SK-N-SH treated with all-trans-retinoic acid at 6 μM for 48 hours (cell line): ENCODE data around the gene RIMBP2.

ENCODE experiments used
- ATAC-seq: fragments of 200-7000 bp; cut with Tn5 transposase; 3 replicates; pipeline ENCODE4 v1.9.1; 2020; ENCODE audit warnings: mild to moderate bottlenecking, moderate library complexity
- ARNTL ChIP-seq: fragments of 450-650 bp; formaldehyde crosslinking; IDR thresholded peaks from 2 replicates; pipeline ENCODE4 v1.5.0; 2020; ENCODE audit warnings: low read depth, mild to moderate bottlenecking, moderate library complexity, borderline replicate concordance
- BACH2 ChIP-seq: fragments of 250-450 bp; sonication (Bioruptor Pico); IDR thresholded peaks from 2 replicates; pipeline ENCODE4 v1.9.0; 2021; ENCODE audit warnings: mild to moderate bottlenecking, borderline replicate concordance
- CSDC2 ChIP-seq: fragments of 250-450 bp; sonication (Bioruptor Pico); IDR thresholded peaks from 2 replicates; pipeline ENCODE4 v1.5.0; 2020; ENCODE audit warnings: mild to moderate bottlenecking, moderate library complexity
- ESRRG ChIP-seq: fragments of 250-450 bp; sonication (Bioruptor Pico); IDR thresholded peaks from 2 replicates; pipeline ENCODE4 v1.6.1; 2021; ENCODE audit warnings: mild to moderate bottlenecking
- GLIS3 ChIP-seq: fragments of 250-450 bp; sonication (Bioruptor Pico); IDR thresholded peaks from 2 replicates; pipeline ENCODE4 v1.5.0; 2020; ENCODE audit warnings: mild to moderate bottlenecking, moderate library complexity
- ISL1 ChIP-seq: fragments of 250-450 bp; sonication (Bioruptor Pico); IDR thresholded peaks from 2 replicates; pipeline ENCODE4 v2.1.2; 2022; ENCODE audit warnings: mild to moderate bottlenecking, moderate library complexity
- OSR1 ChIP-seq: fragments of 250-450 bp; sonication (Bioruptor Pico); IDR thresholded peaks from 2 replicates; pipeline ENCODE4 v1.8.0; 2022; ENCODE audit warnings: moderate library complexity, mild to moderate bottlenecking, inconsistent platforms
- PPARA ChIP-seq: fragments of 250-450 bp; sonication (Bioruptor Pico); IDR thresholded peaks from 2 replicates; pipeline ENCODE4 v1.5.0; 2020; ENCODE audit warnings: mild to moderate bottlenecking, borderline replicate concordance
- RARB ChIP-seq: fragments of 250-450 bp; sonication (Bioruptor Pico); IDR thresholded peaks from 2 replicates; pipeline ENCODE4 v1.8.0; 2021; ENCODE audit warnings: mild to moderate bottlenecking, moderate library complexity
- SNAI2 ChIP-seq: fragments of 250-450 bp; sonication (Bioruptor Pico); IDR thresholded peaks from 2 replicates; pipeline ENCODE4 v1.5.0; 2020; ENCODE audit warnings: mild to moderate bottlenecking, moderate library complexity
- TCF4 ChIP-seq: fragments of 250-450 bp; sonication (Bioruptor Pico); IDR thresholded peaks from 2 replicates; pipeline ENCODE4 v1.8.0; 2021; ENCODE audit warnings: mild to moderate bottlenecking, moderate library complexity, borderline replicate concordance
- TOX ChIP-seq: fragments of 250-450 bp; sonication (Bioruptor Pico); IDR thresholded peaks from 2 replicates; pipeline ENCODE4 v1.8.0; 2021; ENCODE audit warnings: mild to moderate bottlenecking, moderate library complexity, borderline replicate concordance
- ZC3H10 ChIP-seq: fragments of 250-450 bp; sonication (Bioruptor Pico); IDR thresholded peaks from 2 replicates; pipeline ENCODE4 v1.5.1; 2021; ENCODE audit warnings: mild to moderate bottlenecking, moderate library complexity
- ZFP3 ChIP-seq: fragments of 250-450 bp; sonication (Bioruptor Pico); IDR thresholded peaks from 2 replicates; pipeline ENCODE4 v1.5.0; 2020; ENCODE audit warnings: mild to moderate bottlenecking, moderate library complexity
- ZFP30 ChIP-seq: fragments of 450-650 bp; formaldehyde crosslinking; IDR thresholded peaks from 2 replicates; pipeline ENCODE4 v1.5.0; 2022; ENCODE audit warnings: mild to moderate bottlenecking, moderate library complexity
- ZNF565 ChIP-seq: fragments of 450-650 bp; formaldehyde crosslinking; conservative IDR thresholded peaks from 2 replicates; pipeline ENCODE4 v1.5.0; 2020; ENCODE audit warnings: low read depth, mild to moderate bottlenecking, moderate library complexity
- ZNF70 ChIP-seq: fragments of 450-650 bp; formaldehyde crosslinking; IDR thresholded peaks from 2 replicates; pipeline ENCODE4 v1.5.0; 2020; ENCODE audit warnings: mild to moderate bottlenecking, moderate library complexity
- TF ChIP-seq, protein P1 (sequence below): fragments of 250-450 bp; sonication (Bioruptor Pico); IDR thresholded peaks from 2 replicates; pipeline ENCODE4 v1.8.0; 2021; ENCODE audit warnings: low read depth, mild to moderate bottlenecking, moderate library complexity, borderline replicate concordance
- TF ChIP-seq, protein P2 (sequence below): fragments of 250-450 bp; sonication (Bioruptor Pico); IDR thresholded peaks from 2 replicates; pipeline ENCODE4 v1.8.0; 2020; ENCODE audit warnings: mild to moderate bottlenecking, moderate library complexity, borderline replicate concordance
- TF ChIP-seq, protein P3 (sequence below): fragments of 250-450 bp; sonication (Bioruptor Pico); IDR thresholded peaks from 2 replicates; pipeline ENCODE4 v1.5.0; 2020; ENCODE audit warnings: mild to moderate bottlenecking, moderate library complexity
- TF ChIP-seq, protein P4 (sequence below): fragments of 250-450 bp; sonication (Bioruptor Pico); IDR thresholded peaks from 2 replicates; pipeline ENCODE4 v1.5.1; 2021; ENCODE audit warnings: mild to moderate bottlenecking, moderate library complexity

The RIMBP2 gene

DNA sequence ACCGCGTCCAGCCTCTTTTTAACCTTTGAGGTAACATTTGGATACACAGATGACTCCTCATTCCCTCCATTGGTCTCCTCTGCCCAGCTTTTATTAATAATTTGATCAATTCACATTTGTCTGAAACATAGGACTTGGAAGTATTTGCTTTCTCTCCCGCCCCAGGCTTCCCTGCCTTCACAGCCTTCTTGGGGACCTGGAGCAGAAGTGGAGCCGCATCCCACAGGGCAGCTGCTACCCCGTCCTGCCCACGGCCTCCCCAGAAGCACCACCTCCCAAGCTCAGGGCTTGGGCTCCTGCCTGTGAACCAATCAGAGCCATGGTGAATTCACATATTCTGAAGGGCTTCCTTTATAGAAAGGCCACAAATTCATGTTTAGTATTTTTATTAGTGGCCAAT, 280.8 kb downstream of the RIMBP2 start:
- ATAC-seq = no peak
- TF ChIP-seq ARNTL = no peak
- TF ChIP-seq TOX (CRISPR knock-in tag) = no peak
- no peak for TF ChIP-seq ZNF565 (CRISPR knock-in tag)
- no peak for TF ChIP-seq PPARA
- TF ChIP-seq ISL1 (CRISPR knock-in tag) = no peak

DNA sequence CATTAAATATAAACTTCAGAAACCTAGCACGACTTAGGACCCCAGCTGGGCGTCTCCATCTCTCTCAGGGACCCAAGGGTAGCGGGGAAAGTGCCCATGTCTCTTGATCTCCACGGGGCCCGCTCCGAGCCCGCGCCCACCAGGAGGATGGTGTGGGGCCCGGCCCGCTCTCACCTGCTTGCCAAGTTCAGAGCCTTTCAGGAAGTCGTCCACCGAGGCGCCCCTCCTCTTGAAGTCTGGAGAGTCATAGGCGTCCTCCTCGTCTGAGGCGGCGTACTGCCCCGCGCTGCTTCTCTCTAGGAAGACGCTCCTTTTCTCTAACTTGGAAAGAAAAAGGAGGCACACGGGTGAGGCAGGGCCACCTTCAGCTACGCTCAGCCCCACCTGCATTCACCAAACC, 281.5 kb downstream of the RIMBP2 start:
- TF ChIP-seq, protein P1, sequence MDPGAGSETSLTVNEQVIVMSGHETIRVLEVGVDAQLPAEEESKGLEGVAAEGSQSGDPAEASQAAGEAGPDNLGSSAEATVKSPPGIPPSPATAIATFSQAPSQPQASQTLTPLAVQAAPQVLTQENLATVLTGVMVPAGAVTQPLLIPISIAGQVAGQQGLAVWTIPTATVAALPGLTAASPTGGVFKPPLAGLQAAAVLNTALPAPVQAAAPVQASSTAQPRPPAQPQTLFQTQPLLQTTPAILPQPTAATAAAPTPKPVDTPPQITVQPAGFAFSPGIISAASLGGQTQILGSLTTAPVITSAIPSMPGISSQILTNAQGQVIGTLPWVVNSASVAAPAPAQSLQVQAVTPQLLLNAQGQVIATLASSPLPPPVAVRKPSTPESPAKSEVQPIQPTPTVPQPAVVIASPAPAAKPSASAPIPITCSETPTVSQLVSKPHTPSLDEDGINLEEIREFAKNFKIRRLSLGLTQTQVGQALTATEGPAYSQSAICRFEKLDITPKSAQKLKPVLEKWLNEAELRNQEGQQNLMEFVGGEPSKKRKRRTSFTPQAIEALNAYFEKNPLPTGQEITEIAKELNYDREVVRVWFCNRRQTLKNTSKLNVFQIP (CRISPR knock-in tag) = no peak
- TF ChIP-seq ZNF70 (CRISPR knock-in tag) (no peak), GLIS3 (CRISPR knock-in tag) (no peak)
- TF ChIP-seq, protein P2, sequence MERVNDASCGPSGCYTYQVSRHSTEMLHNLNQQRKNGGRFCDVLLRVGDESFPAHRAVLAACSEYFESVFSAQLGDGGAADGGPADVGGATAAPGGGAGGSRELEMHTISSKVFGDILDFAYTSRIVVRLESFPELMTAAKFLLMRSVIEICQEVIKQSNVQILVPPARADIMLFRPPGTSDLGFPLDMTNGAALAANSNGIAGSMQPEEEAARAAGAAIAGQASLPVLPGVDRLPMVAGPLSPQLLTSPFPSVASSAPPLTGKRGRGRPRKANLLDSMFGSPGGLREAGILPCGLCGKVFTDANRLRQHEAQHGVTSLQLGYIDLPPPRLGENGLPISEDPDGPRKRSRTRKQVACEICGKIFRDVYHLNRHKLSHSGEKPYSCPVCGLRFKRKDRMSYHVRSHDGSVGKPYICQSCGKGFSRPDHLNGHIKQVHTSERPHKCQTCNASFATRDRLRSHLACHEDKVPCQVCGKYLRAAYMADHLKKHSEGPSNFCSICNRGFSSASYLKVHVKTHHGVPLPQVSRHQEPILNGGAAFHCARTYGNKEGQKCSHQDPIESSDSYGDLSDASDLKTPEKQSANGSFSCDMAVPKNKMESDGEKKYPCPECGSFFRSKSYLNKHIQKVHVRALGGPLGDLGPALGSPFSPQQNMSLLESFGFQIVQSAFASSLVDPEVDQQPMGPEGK (CRISPR knock-in tag) = no peak
- ATAC-seq = no peak

DNA sequence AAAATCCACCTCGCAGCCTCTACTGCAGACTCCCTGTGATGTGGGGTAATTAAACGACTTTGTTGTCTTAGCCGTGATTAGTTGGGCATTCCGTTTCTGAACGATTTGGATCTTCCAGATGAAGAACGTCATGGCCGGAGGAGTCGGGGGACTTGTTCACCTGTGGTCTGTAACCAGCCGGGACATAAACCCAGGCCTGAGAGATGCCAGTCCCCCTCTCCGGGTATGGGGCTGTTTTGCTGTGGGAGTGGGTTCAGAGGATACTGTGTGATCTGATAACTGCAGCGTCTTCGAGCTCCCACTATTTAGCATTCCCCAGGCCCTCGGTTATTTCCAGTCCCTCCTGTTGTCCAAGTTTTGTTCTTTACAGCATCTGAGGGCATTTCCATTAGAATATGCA, 282.3 kb downstream of the RIMBP2 start:
- TF ChIP-seq CSDC2 (CRISPR knock-in tag) (no peak), TCF4 (no peak), GLIS3 (CRISPR knock-in tag) (no peak), ZFP30 (CRISPR knock-in tag) (no peak), ESRRG (CRISPR knock-in tag) (no peak), RARB (no peak), BACH2 (CRISPR knock-in tag) (no peak)
- TF ChIP-seq, protein P1 (CRISPR knock-in tag) = no peak
- no peak for ATAC-seq

DNA sequence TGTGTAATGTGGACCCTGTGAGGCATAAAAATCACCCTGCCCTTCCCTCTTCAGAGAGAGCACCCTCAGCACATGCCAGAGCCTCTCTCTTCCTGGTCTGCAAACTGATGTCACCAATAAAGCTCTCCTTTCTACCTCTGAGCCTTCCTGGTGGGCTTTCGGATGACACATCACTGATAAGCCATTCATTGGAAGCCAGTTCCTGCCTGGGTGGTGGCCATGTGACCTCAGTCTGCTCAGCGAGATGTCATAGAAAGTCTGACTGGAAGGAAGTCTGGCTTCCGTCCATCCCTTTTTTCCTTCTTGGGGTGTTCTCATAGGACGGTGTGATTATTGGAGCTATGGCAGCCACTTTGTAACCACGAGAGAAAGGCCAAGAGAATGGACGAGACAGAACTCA, 282.7 kb downstream of the RIMBP2 start:
- no peak for TF ChIP-seq TOX (CRISPR knock-in tag)
- TF ChIP-seq GLIS3 (CRISPR knock-in tag) = no peak
- TF ChIP-seq SNAI2 (CRISPR knock-in tag) = no peak
- TF ChIP-seq ARNTL = no peak
- TF ChIP-seq RARB = no peak
- TF ChIP-seq ZFP3 (CRISPR knock-in tag) = no peak
- TF ChIP-seq, protein P1 (CRISPR knock-in tag) = no peak
- TF ChIP-seq, protein P3, sequence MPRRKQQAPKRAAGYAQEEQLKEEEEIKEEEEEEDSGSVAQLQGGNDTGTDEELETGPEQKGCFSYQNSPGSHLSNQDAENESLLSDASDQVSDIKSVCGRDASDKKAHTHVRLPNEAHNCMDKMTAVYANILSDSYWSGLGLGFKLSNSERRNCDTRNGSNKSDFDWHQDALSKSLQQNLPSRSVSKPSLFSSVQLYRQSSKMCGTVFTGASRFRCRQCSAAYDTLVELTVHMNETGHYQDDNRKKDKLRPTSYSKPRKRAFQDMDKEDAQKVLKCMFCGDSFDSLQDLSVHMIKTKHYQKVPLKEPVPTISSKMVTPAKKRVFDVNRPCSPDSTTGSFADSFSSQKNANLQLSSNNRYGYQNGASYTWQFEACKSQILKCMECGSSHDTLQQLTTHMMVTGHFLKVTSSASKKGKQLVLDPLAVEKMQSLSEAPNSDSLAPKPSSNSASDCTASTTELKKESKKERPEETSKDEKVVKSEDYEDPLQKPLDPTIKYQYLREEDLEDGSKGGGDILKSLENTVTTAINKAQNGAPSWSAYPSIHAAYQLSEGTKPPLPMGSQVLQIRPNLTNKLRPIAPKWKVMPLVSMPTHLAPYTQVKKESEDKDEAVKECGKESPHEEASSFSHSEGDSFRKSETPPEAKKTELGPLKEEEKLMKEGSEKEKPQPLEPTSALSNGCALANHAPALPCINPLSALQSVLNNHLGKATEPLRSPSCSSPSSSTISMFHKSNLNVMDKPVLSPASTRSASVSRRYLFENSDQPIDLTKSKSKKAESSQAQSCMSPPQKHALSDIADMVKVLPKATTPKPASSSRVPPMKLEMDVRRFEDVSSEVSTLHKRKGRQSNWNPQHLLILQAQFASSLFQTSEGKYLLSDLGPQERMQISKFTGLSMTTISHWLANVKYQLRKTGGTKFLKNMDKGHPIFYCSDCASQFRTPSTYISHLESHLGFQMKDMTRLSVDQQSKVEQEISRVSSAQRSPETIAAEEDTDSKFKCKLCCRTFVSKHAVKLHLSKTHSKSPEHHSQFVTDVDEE = no peak
- TF ChIP-seq ZFP30 (CRISPR knock-in tag) = no peak
- TF ChIP-seq, protein P2 (CRISPR knock-in tag) = no peak
- no peak for TF ChIP-seq CSDC2 (CRISPR knock-in tag)
- no peak for TF ChIP-seq OSR1 (CRISPR knock-in tag)
- no peak for TF ChIP-seq ZC3H10 (CRISPR knock-in tag)
- TF ChIP-seq, protein P4, sequence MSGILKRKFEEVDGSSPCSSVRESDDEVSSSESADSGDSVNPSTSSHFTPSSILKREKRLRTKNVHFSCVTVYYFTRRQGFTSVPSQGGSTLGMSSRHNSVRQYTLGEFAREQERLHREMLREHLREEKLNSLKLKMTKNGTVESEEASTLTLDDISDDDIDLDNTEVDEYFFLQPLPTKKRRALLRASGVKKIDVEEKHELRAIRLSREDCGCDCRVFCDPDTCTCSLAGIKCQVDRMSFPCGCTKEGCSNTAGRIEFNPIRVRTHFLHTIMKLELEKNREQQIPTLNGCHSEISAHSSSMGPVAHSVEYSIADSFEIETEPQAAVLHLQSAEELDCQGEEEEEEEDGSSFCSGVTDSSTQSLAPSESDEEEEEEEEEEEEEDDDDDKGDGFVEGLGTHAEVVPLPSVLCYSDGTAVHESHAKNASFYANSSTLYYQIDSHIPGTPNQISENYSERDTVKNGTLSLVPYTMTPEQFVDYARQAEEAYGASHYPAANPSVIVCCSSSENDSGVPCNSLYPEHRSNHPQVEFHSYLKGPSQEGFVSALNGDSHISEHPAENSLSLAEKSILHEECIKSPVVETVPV = no peak
- no peak for TF ChIP-seq ISL1 (CRISPR knock-in tag)
- no peak for ATAC-seq
